D721Med (cell line): ENCODE measurements around the gene DCDC2C.

Source experiments
- DNase-seq: peaks from one replicate; pipeline ENCODE4 v3.0.0; 2011; ENCODE audit warnings: low spot score; ENCODE audit not compliant: insufficient read length
- FAIRE-seq: peaks from 2 replicates; lab custom pipeline; 2011; peaks lifted over from hg19 to GRCh38; lab: Jason Lieb, UNC
- CTCF ChIP-seq: IDR thresholded peaks from 2 replicates; pipeline ENCODE4 v1.5.1; 2012; ENCODE audit warnings: mild to moderate bottlenecking, control low read depth; ENCODE audit not compliant: insufficient read depth; ENCODE audit errors: missing control alignments

The DCDC2C gene

GRCh38 chr2:3876685-3877084 lies 173.3 kb downstream of the DCDC2C start:
- FAIRE-seq (no peak), DNase-seq (no peak)
- no peak for TF ChIP-seq CTCF

- FAIRE-seq (no peak), DNase-seq (no peak)
- no peak for TF ChIP-seq CTCF
Observed at GRCh38 chr2:3885629-3886628, 182.6 kb downstream of the DCDC2C start.

DNA sequence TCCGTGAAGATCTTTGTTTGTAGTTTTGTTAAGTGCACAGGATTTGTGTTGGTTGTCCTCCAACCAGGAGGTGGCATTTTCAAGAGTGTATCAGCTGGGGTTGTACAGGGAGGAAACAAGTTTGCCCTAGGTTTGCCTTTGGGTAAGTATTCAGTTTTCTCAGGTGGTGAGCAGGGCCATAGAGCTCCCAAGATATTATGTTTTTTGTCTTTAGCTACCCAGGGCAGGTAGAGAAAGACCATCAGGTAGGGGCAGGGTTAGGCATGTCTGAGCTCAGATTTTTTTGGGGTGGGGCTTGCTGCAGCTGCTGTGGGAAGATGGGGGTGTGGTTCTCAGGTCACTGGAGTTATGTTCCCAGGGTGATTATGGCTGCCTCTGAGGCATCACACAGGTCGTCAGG lies 191.6 kb downstream of the DCDC2C start:
- FAIRE-seq (no peak), DNase-seq (no peak)
- TF ChIP-seq CTCF = no peak
